Hepatocyte (in vitro differentiated cells): Measurements from ENCODE around the gene ANKRD12.

Experiments
- CTCF ChIP-seq: fragments of 200-600 bp; sonication (generic); IDR thresholded peaks from 2 replicates; pipeline ENCODE4 v1.5.1; 2016; ENCODE audit warnings: antibody characterized with exemption, mild to moderate bottlenecking; ENCODE audit not compliant: poor library complexity
- EZH2 ChIP-seq: fragments of 200-600 bp; sonication (generic); IDR thresholded peaks from 2 replicates; pipeline ENCODE4 v1.6.1; 2016; ENCODE audit warnings: antibody characterized with exemption, mild to moderate bottlenecking, borderline replicate concordance

DNA sequence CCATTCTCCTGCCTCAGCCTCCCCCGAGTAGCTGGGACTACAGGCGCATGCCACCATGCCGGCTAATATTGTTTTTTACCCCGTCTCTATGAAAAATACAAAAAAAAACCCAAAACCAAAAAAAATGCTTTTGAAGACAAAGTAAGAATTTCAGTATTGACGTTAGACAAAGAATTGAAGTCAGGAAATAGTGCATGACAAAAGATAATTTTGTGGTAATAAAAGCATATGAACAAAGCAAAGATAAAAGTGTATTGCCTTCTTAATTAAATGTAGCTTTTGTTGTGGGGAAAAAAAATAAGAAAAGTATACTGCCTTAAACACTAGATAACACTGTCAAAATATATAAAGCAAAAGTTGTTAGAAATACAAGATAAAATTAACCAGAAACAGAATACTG is 86.8 kb downstream of the ANKRD12 start:
- TF ChIP-seq CTCF (no peak), EZH2 (no peak)
